OCI-LY3 (cell line): ENCODE measurements around the gene VPS13D.

Experiments used
- H2AFZ ChIP-seq: fragments of 200-600, 300-600 bp; shearing (Covaris generic); 2 replicates; pipeline ENCODE4 v1.6.0; 2014; ENCODE audit warnings: antibody characterized with exemption, low read depth, low read length
- H3K27ac ChIP-seq: fragments of 200-600, 300-600 bp; sonication (generic); 2 replicates; pipeline ENCODE4 v1.5.1; 2014; ENCODE audit warnings: mild to moderate bottlenecking, low read length, moderate library complexity, mixed read lengths
- H3K27me3 ChIP-seq: fragments of 200-600, 300-600 bp; sonication (generic); 2 replicates; pipeline ENCODE4 v1.6.1; 2014; ENCODE audit warnings: low read depth, low read length, mixed read lengths
- H3K36me3 ChIP-seq: fragments of 200-600, 300-600 bp; sonication (generic); replicated peaks from 2 replicates; pipeline ENCODE3; 2014; ENCODE audit warnings: low read depth, low read length, mixed read lengths
- H3K4me1 ChIP-seq: fragments of 300-600, 200-600 bp; sonication (generic); 2 replicates; pipeline ENCODE4 v1.6.1; 2014; ENCODE audit warnings: low read length, mixed read lengths
- H3K4me2 ChIP-seq: fragments of 200-600, 300-600 bp; sonication (generic); 2 replicates; pipeline ENCODE4 v1.6.1; 2014; ENCODE audit warnings: low read length, mixed read lengths
- H3K4me3 ChIP-seq: fragments of 300-600, 200-600 bp; sonication (generic); 2 replicates; pipeline ENCODE4 v1.5.1; 2014; ENCODE audit warnings: antibody characterized with exemption, mild to moderate bottlenecking, low read length, moderate library complexity
- H3K79me2 ChIP-seq: fragments of 300-600, 200-600 bp; shearing (Covaris generic); 2 replicates; pipeline ENCODE4 v1.6.1; 2014; ENCODE audit warnings: mild to moderate bottlenecking, low read length, mixed read lengths
- H3K9ac ChIP-seq: fragments of 300-600, 200-600 bp; shearing (Covaris generic); 2 replicates; pipeline ENCODE4 v1.6.0; 2014; ENCODE audit warnings: mild to moderate bottlenecking, low read length, moderate library complexity
- H3K9me3 ChIP-seq: fragments of 200-600, 300-600 bp; shearing (Covaris generic); 2 replicates; pipeline ENCODE4 v1.6.1; 2014; ENCODE audit warnings: low read length, mixed read lengths; ENCODE audit not compliant: insufficient read depth
- H4K20me1 ChIP-seq: fragments of 200-600, 300-600 bp; sonication (generic); 2 replicates; pipeline ENCODE4 v1.6.1; 2016; ENCODE audit warnings: low read length, mixed read lengths; ENCODE audit not compliant: insufficient read depth
- CTCF ChIP-seq: fragments of 200-600, 300-600 bp; sonication (generic); IDR thresholded peaks from 2 replicates; pipeline ENCODE4 v1.5.1; 2014; ENCODE audit warnings: antibody characterized with exemption, low read length, low read depth
- EZH2phosphoT487 ChIP-seq: fragments of 200-600 bp; shearing (Covaris generic); IDR thresholded peaks from 2 replicates; pipeline ENCODE4 v1.6.1; 2018; ENCODE audit warnings: antibody characterized with exemption, mixed run types, low read depth

VPS13D gene

DNA sequence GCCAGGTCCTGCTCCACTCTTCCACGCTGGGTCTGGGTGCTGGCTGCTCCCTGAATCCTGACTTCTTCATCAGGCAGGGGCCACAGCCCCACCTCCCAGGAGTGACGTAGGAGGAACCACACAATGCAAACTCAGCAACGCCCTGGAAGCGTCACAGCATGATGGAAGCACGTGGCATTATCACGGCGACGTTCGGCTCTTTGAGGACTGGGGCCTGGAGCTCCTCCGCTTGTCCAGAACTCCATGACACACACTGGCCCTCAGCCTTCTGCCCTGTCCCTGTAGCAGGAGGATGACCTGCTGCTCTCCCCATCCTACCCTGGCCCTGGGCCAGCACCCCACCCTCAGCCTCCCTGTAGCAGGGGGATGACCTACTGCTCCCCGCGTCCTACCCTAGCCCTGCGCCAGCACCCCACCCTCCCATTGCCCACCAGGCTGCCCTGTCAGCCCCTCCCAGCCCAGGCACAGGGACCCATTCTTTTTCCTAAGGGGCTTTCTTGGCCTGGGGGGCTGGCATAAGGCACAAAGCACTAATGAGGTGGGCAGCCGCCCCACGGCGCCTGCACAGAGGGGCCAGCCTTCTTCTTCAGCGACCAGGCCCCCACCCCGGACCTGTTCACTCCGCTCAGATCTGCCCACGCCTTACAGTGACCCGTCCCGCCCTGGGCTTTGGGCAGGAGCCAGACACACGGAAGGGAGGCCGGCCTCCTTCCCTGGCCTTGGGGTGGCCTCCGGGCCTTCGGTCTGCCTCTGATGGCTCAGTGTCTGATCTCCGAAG is 322.5 kb downstream of the VPS13D start:
- Histone ChIP-seq H3K27ac (no peak overlapping the region), H2AFZ (no peak overlapping the region), H4K20me1 (no peaks in the 10 kb centered on the region), H3K4me2 (no peak overlapping the region), H3K9me3 (no peaks in the 10 kb centered on the region), H3K9ac (no peak overlapping the region), H3K79me2 (no peaks in the 10 kb centered on the region), H3K4me1 (no peaks in the 10 kb centered on the region), H3K36me3 (no peaks in the 10 kb centered on the region), H3K27me3 (no peaks in the 10 kb centered on the region), H3K4me3 (no peak overlapping the region)
- TF ChIP-seq EZH2phosphoT487: no peak
- TF ChIP-seq CTCF: no peak

DNA sequence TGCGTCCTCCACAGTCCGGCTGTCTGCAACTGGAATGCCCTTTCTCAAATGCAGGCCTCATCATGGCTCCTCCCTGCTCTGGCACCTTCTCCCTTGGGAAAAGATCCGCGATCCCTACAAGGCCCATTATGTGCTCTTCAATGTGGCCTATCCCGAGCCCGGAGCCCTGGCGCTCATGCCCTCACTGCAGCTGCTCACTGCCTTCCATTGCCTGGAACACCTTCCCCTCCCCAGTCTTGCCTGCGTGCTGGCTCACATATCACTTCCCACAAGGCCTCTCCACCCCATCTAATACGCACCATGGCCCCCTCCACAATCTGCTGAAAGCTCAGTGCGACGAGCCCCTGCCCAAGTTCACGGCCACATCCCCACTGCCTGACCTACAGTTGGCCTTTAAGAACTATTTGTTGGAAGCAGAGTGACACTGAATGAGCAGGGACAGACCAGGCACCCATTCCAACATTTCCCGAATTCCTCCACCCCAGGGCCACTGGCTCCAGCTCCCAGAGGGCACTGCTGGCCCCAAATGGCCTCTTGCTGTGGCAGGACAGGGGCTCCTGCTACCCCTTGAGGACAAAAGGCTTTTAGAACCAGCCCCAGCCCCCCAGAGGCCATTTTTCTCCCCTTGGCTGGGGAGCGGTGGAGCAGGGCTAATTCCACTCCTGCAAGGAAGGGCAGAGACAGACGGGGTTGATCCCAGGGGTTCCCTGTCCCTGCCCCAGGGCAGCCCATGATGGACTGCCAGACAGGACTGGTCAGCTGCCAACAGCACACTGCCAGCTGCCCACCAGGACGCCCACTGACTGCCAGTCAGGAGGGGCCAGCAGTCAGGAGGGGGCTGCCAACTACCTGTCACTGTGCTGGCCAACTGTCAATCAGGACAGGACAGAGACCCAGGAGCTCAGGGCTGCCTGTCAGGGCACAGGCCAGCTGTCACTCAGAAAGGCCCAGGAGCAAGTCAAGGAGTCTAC is 323.4 kb downstream of the VPS13D start:
- TF ChIP-seq EZH2phosphoT487: no peak
- TF ChIP-seq CTCF: no peak
- H3K79me2 ChIP-seq: no peaks in the 10 kb centered on the region
- no peak overlapping the region for H2AFZ ChIP-seq
- no peaks in the 10 kb centered on the region for H3K4me1 ChIP-seq
- no peaks in the 10 kb centered on the region for H3K27me3 ChIP-seq
- H3K9me3 ChIP-seq: no peaks in the 10 kb centered on the region
- H3K9ac ChIP-seq: no peak overlapping the region
- no peaks in the 10 kb centered on the region for H3K36me3 ChIP-seq
- H3K4me3 ChIP-seq: no peak overlapping the region
- H4K20me1 ChIP-seq: no peaks in the 10 kb centered on the region
- H3K4me2 ChIP-seq: no peak overlapping the region
- no peak overlapping the region for H3K27ac ChIP-seq

- no peak overlapping the region for H2AFZ ChIP-seq
These were observed 324.1 kb downstream of the VPS13D start for GRCh38 chr1:12553963-12554362.

More at GRCh38 chr1:12553963-12554362, 324.1 kb downstream of the VPS13D start:
- no peaks in the 10 kb centered on the region for H3K4me1 ChIP-seq
- H3K4me3 ChIP-seq: no peak overlapping the region
- no peaks in the 10 kb centered on the region for H4K20me1 ChIP-seq
- TF ChIP-seq EZH2phosphoT487: no peak
- no peak for TF ChIP-seq CTCF
- no peaks in the 10 kb centered on the region for H3K79me2 ChIP-seq
- no peaks in the 10 kb centered on the region for H3K27me3 ChIP-seq
- no peak overlapping the region for H3K27ac ChIP-seq
- no peaks in the 10 kb centered on the region for H3K9me3 ChIP-seq
- no peaks in the 10 kb centered on the region for H3K36me3 ChIP-seq
- H3K4me2 ChIP-seq: no peak overlapping the region
- H3K9ac ChIP-seq: no peak overlapping the region
